HG02623 (cell line): ENCODE data around the gene MMAB.

Experiments used
- ATAC-seq: cut with Tn5 transposase; IDR thresholded peaks from one replicate; pipeline ENCODE4 v1.9.1; 2021; ENCODE audit warnings: moderate library complexity; ENCODE audit not compliant: unreplicated experiment

Gene MMAB

GRCh38 chr12:109541413-109541726, 31.9 kb downstream of the MMAB start:
- ATAC-seq = no peak

GRCh38 chr12:109540526-109541412, 32.5 kb downstream of the MMAB start:
- no peak for ATAC-seq

GRCh38 chr12:109539508-109539907, 33.8 kb downstream of the MMAB start:
- ATAC-seq = no peak

- no peak for ATAC-seq
Measured at GRCh38 chr12:109538191-109538863, 35.0 kb downstream of the MMAB start.

- no peak for ATAC-seq
Measured at GRCh38 chr12:109537136-109537535, 36.2 kb downstream of the MMAB start.

- no peak for ATAC-seq
Measured at GRCh38 chr12:109535863-109536250, 37.4 kb downstream of the MMAB start.

GRCh38 chr12:109535231-109535862, 38.0 kb downstream of the MMAB start:
- no peak for ATAC-seq

- no peak for ATAC-seq
Measured at GRCh38 chr12:109534456-109534855, 38.8 kb downstream of the MMAB start.

GRCh38 chr12:109533487-109533740, 39.9 kb downstream of the MMAB start:
- ATAC-seq = no peak

- no peak for ATAC-seq
Measured at GRCh38 chr12:109532721-109533486, 40.4 kb downstream of the MMAB start.

- ATAC-seq = no peak
Measured at GRCh38 chr12:109531411-109531810, 41.9 kb downstream of the MMAB start.

GRCh38 chr12:109529691-109530640, 43.3 kb downstream of the MMAB start:
- no peak for ATAC-seq

GRCh38 chr12:109527489-109528123, 45.7 kb downstream of the MMAB start:
- no peak for ATAC-seq

- ATAC-seq = no peak
Measured at GRCh38 chr12:109525279-109525585, 48.1 kb downstream of the MMAB start.

GRCh38 chr12:109524466-109525278, 48.6 kb downstream of the MMAB start:
- ATAC-seq = no peak

GRCh38 chr12:109523504-109523903, 49.8 kb downstream of the MMAB start:
- no peak for ATAC-seq

- no peak for ATAC-seq
Measured at GRCh38 chr12:109523071-109523470, 50.2 kb downstream of the MMAB start.

GRCh38 chr12:109521831-109522230, 51.5 kb downstream of the MMAB start:
- ATAC-seq = no peak

GRCh38 chr12:109519787-109520186, 53.5 kb downstream of the MMAB start:
- ATAC-seq = no peak
